NK-92 (cell line): ENCODE results near the gene FAHD2A.
"Not testable (repeated sequence)": the region's sequence is repeated elsewhere in the genome, so short reads cannot be mapped to it uniquely, and the experiment has no call there.

Source experiments
- DNase-seq: peaks from one replicate; lab custom pipeline; 2025; ENCODE audit not compliant: unreplicated experiment; lab: John Stamatoyannopoulos, UW

The FAHD2A gene

GRCh38 chr2:95375532-95376150 is 26.9 kb upstream of the FAHD2A start:
- no peak for DNase-seq

DNA sequence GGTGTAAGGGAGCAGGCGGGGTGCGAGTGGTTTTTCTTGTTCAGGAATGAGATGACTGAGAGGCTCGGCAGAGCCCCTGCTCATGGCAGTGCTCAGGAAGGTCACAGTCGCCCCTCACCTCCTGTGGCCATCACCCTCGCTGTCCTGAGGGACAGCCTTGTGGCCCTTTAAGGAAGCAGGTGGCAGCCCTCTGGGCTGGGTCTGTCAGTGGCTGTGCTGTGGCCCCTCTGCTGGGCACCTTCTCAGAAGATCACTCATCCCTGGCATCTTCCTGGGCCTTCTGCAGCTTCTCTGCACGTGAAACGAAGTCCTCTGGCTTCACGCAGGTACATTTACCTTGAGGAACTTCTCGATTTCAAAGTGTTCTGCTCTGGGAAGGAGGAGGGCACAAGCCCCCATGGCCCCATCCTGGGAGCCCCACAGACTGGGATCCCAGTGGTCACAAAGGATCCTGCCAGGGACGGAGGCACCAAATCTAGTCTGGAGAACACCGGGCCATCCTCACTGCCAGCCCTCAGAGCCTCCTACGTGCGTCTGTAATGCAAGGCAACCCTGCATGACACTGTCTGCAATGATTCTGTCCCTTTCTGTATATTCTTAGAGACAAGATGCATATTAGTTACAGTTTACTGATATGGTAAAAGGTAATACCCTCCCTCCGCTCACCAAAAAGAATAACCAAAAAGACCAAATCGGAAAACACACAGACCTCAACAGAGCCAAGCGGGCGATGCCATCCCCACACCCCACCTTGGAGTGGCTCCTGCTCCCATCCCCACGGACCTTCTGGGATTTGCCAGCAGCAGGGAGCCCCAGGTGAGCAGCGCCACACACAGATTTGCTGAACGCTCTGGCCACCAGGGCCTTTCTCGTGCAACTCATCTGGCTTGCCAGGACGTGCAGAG is 25.9 kb upstream of the FAHD2A start:
- DNase-seq = no peak

DNA sequence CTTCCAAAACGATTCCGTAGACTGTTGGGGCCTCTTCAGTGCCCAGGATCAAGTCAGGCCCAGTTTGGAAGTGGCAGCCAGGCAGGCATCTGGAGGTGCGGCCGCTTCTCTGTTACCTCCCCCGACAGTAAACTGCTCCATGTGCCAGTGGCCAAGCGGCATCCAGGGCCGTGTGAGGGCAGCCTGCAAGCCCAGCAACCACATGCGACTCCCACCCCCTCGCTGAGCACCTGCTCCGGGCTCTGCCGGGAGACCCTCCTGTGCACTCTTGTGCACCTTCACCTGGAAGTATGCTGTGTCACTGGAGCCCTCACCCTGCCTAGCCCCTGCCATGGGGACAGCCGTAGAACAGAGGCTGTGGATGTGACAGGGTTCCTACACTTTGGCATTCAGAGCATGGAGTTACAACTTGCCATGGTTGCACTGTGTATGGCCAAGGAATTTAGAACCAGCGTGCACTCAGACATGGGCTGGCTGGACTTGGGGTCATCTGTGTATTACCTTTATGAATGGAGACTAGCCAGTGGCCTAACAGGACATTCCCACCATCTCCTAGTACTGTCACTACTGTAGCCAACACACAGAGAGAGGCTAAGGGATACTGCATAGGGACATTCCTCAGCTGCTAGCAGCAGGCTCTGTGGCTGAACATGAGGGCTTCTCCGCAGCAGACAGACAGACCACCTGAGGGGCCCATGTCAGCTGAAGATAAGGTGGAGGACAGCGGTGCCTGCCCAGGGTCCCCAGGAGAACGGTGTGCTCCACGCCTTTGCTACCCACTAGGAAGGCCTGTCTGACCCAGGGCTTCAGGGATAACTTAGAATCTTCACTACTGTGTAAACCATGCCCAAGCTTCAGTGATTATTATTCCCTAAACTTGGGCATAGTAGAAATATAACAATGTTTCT is 25.0 kb upstream of the FAHD2A start:
- DNase-seq = no peak

- not testable (repeated sequence) for DNase-seq
These were observed 24.2 kb upstream of the FAHD2A start for GRCh38 chr2:95378281-95378680.

DNA sequence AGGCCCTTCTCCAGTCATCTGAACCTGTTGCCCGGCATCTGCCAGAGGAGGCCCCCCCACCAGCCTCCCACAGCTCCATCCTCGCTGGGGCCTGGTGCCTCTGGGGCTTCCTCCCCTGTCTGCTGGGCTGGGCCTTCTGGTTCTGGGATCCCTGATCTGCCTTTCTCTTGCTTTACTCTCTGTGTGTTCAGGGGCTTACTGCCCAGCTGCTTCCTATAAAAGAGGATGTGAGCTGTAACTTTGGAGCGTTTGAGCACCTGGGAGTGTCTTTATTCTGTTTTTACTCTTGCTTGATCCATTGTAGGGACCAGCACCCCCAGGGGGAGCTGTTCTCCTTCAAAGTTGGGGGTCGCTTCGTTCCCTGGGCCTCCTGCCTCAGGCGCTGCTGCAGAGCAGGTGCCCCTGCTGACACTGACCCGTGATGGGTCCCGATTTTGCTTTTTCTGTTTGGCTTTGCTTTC is 23.1 kb upstream of the FAHD2A start:
- DNase-seq = no peak

- DNase-seq = no peak
These were observed 22.2 kb upstream of the FAHD2A start for GRCh38 chr2:95380280-95380679.

GRCh38 chr2:95380731-95381130 is 21.8 kb upstream of the FAHD2A start:
- DNase-seq = no peak

DNA sequence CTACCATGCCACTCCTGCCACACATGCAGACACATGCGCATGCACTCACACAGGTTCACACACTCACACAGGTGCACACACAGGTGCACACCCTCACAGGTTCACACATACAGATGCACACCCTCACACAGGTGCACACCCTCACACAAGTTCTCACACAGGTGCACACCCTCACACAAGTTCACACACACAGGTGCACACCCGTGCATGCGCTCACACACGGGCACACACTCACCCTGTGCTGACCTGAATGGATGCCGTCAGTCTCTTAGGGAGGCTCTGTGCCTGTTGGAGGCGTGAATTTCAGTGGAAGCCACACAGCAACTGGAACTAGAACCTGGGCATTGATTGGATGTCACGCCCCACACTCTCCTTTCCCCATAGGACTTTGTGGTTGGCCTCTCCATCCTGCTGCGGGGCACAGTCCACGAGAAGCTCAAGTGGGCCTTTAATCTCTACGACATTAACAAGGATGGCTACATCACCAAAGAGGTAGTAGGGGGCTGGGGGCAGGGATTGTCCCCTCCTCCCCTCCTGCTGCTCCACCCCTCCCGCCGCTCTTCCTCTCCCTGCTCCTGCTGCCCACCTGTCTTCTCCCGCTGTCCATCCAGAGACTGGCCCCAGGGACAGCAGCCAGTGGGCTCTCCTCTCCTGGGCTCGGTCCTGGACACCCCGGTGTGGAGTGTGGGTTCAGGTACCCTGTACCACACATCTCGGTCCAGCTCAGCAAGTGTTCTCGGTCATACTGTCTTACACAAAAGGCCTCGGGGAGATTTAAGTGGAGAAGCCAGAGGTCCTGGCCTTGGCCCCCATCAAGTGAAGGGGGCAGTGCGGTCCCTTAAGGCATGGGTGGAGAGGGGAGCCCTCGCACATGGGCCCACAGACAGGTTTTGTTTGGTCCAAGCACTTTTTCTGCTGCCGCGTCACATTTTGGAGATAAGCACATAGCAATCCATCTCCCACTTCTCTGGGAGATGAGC is 21.0 kb upstream of the FAHD2A start:
- no peak for DNase-seq

GRCh38 chr2:95382192-95382591 is 20.3 kb upstream of the FAHD2A start:
- no peak for DNase-seq

- no peak for DNase-seq
These were observed 19.5 kb upstream of the FAHD2A start for GRCh38 chr2:95382686-95383634.

DNA sequence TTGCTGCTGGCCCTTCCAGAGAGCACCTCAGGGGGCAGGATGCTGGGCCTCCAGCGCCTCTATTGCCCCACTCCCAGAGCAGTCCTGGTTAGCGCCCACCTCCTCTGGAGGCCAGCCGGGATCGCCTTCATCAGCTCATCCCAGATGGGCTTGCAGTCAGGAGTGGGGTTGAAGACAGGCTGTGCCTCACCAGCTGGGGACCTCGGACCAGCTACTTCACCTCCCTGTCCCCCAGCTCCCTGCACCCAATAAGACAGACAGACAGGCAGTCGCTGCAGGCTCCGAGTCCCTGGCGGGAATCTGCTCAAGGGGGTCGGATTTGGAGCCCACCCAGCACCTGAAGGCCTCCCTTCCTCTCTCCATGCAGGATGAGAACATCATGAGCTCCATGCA is 18.9 kb upstream of the FAHD2A start:
- DNase-seq = no peak

GRCh38 chr2:95384854-95385569 is 17.5 kb upstream of the FAHD2A start:
- no peak for DNase-seq

- DNase-seq = no peak
These were observed 16.9 kb upstream of the FAHD2A start for GRCh38 chr2:95385570-95385984.

GRCh38 chr2:95386031-95386430 is 16.5 kb upstream of the FAHD2A start:
- no peak for DNase-seq

GRCh38 chr2:95387358-95387757 is 15.2 kb upstream of the FAHD2A start:
- no peak for DNase-seq

GRCh38 chr2:95388091-95388692 is 14.3 kb upstream of the FAHD2A start:
- no peak for DNase-seq

- no peak for DNase-seq
These were observed 13.7 kb upstream of the FAHD2A start for GRCh38 chr2:95388856-95389244.
